Stomach smooth muscle (tissue), 2 donors: ENCODE results near the gene SLMAP.

Experiments
- H3K27ac ChIP-seq: one replicate; pipeline ENCODE4 v1.7.0; 2013; ENCODE audit warnings: mild to moderate bottlenecking, low read length, inconsistent platforms
- H3K27me3 ChIP-seq, 2 donors: one replicate each; pipeline ENCODE4 v1.7.0; 2013; ENCODE audit warnings: low read length in 2 of 2; ENCODE audit not compliant: insufficient read depth in 2 of 2, control insufficient read depth in 1 of 2
- H3K36me3 ChIP-seq, 2 donors: one replicate each; pipeline ENCODE4 v1.7.0; 2013; ENCODE audit warnings: low read length in 2 of 2; ENCODE audit not compliant: control insufficient read depth in 2 of 2, insufficient read depth in 2 of 2
- H3K4me1 ChIP-seq: one replicate; pipeline ENCODE4 v1.7.0; 2013; ENCODE audit warnings: low read length; ENCODE audit not compliant: control insufficient read depth, insufficient read depth
- H3K4me3 ChIP-seq, 2 donors: one replicate each; pipeline ENCODE4 v1.7.0; 2013; ENCODE audit warnings: low read length in 2 of 2
- H3K9ac ChIP-seq, 2 donors: one replicate each; pipeline ENCODE4 v1.7.0; 2013; ENCODE audit warnings: low read length in 2 of 2, mild to moderate bottlenecking in 1 of 2
- H3K9me3 ChIP-seq, 2 donors: one replicate each; pipeline ENCODE4 v1.7.0; 2013; ENCODE audit warnings: low read length in 2 of 2; ENCODE audit not compliant: control insufficient read depth in 2 of 2
- donor health status: healthy.
- donor health status: Pancreatic carcinoma.

Gene SLMAP

DNA sequence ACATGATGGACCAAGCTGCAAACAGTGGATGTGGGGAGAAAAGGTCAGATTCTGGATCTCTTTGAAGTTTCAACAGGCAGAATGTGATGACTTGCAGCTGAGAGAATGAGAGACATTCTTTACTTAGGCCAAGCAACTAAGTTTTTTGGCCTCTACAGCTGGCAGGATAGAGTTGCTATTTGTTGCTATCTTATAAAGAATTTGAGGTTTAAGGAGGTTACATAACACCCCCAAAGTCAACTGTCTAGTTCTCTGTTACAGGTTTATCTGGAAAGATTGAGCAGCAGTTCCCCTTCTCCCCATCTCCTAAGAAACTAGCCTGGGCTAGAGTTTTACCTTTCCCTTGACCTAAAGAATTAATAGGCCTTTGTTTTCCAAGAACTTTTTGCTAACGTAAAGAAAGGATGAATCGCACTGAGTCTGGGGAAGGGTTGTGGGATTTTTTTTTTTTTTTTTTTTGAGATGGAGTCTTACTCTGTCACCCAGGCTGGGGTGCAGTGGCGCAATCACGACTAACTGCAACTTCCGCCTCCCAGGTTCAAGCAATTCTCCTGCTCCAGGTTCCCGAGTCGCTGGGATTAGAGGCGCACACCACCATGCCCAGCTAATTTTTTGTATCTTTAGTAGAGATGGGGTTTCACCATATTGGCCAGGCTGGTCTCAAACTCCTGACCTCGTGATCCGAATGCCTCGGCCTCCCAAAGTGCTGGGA, 26.6 kb upstream of the SLMAP start:
- H3K36me3 ChIP-seq = no peaks in the 10 kb centered on the region
- no peak overlapping the region for H3K9ac ChIP-seq
- no peak overlapping the region for H3K27ac ChIP-seq
- H3K4me1 ChIP-seq = no peaks in the 10 kb centered on the region
- no peaks in the 10 kb centered on the region for H3K9me3 ChIP-seq
- H3K27me3 ChIP-seq = no peaks in the 10 kb centered on the region
- no peak overlapping the region for H3K4me3 ChIP-seq

DNA sequence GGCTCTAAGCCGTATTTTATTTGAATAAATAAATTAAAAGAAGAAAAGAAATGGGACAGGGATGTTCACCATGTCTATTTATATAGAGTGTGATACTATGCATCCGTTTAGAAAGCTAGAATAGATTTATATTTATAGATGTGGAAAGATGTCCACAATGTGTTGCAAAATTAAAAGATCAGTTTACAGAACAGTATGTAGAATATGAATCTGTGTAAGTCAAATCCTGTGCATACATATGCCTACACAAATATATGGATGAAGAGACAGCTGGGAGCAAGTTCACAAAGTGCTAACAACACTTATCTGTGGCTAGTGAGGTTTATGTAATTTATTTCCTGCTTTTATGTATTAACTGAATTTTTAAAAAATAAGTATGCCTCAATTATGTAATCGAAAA, 25.4 kb upstream of the SLMAP start:
- H3K27me3 ChIP-seq = no peaks in the 10 kb centered on the region
- no peak overlapping the region for H3K27ac ChIP-seq
- no peak overlapping the region for H3K4me3 ChIP-seq
- H3K36me3 ChIP-seq = no peaks in the 10 kb centered on the region
- H3K9ac ChIP-seq = no peak overlapping the region
- no peaks in the 10 kb centered on the region for H3K9me3 ChIP-seq
- no peaks in the 10 kb centered on the region for H3K4me1 ChIP-seq

DNA sequence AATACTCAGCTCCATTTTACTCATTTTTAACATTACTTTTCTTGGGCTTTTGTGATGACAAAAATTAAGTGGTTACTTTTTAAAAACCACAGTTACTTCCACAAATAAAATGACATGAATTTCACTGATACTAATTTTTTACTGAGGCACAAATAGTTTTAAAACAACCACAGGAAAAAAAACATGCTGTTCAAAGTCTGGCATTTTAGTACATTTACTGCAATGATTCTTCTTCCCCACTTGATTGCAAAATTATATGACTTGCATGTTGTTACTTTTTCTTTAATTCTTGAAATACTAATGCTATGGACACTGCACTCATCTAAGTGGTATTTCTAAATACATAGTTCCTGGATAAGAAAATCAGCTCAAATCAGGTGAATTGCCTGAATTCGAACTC, 24.8 kb upstream of the SLMAP start:
- H3K27ac ChIP-seq = no peak overlapping the region
- H3K9me3 ChIP-seq = no peaks in the 10 kb centered on the region
- no peaks in the 10 kb centered on the region for H3K27me3 ChIP-seq
- no peaks in the 10 kb centered on the region for H3K4me1 ChIP-seq
- H3K36me3 ChIP-seq = no peaks in the 10 kb centered on the region
- no peak overlapping the region for H3K9ac ChIP-seq
- H3K4me3 ChIP-seq = no peak overlapping the region

DNA sequence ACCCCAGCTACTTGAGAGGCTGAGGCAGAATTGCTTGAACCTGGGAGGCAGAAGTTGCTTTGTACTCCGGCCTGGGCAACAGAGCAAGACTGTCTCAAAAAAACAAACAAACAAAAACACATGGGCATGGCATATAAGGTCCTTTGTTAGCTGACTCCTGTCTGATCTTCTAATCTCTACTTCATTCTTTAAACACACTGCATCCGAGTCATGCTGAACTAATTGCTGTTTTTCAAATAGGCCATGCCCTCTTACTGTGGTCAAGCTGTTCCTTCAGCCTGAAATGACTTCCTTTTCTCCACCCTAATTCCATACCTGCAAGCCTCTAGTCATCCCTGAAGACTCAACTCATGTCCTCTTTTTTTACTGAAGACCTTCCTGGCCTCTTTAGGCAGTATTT, 22.3 kb upstream of the SLMAP start:
- no peaks in the 10 kb centered on the region for H3K36me3 ChIP-seq
- H3K27me3 ChIP-seq = no peaks in the 10 kb centered on the region
- no peak overlapping the region for H3K27ac ChIP-seq
- H3K4me3 ChIP-seq = no peak overlapping the region
- peaks cover 6% of the 10 kb centered on the region for H3K4me1 ChIP-seq
- H3K9me3 ChIP-seq = no peaks in the 10 kb centered on the region
- no peak overlapping the region for H3K9ac ChIP-seq

DNA sequence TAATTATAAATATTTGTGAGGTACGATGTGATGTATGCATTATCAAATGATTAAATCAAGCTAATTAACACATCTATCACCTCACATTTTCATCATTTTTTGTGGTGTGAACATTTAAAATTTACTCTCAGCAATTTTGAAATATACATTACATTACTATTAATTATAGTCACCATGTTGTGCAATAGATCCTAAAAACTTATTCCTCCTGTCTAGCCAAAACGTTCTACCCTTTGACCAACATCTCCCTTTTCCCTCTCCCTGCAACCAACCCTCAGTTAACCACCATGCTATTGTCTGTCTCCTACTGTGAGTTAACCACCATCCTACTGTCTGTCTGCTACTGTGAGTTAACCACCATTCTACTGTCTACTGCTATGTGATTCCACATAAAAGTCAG, 20.7 kb upstream of the SLMAP start:
- Histone ChIP-seq H3K27me3 (no peaks in the 10 kb centered on the region), H3K9me3 (no peaks in the 10 kb centered on the region), H3K27ac (no peak overlapping the region), H3K36me3 (no peaks in the 10 kb centered on the region), H3K4me1 (peaks cover 6% of the 10 kb centered on the region), H3K9ac (no peak overlapping the region), H3K4me3 (no peak overlapping the region)

DNA sequence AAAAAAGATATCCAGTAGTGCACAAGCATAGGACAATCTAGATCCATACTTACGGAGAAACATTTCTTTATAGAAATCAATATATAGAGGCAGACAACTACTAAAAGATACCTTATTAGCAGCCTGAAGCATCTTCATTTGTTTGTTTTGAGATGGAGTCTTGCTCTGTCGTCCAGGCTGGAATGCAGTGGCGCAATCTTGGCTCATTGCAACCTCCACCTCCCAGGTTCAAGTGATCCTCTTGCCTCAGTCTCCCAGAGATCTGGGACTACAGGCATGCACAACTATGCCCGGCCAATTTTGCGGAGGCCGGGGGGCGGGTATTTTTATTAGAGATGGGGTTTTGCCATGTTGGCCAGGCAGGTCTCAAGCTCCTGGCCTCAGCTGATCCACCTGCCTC, 18.3 kb upstream of the SLMAP start:
- no peaks in the 10 kb centered on the region for H3K36me3 ChIP-seq
- no peaks in the 10 kb centered on the region for H3K9me3 ChIP-seq
- no peak overlapping the region for H3K27ac ChIP-seq
- no peak overlapping the region for H3K4me3 ChIP-seq
- H3K9ac ChIP-seq = no peak overlapping the region
- no peaks in the 10 kb centered on the region for H3K27me3 ChIP-seq
- H3K4me1 ChIP-seq = peaks cover 6% of the 10 kb centered on the region

DNA sequence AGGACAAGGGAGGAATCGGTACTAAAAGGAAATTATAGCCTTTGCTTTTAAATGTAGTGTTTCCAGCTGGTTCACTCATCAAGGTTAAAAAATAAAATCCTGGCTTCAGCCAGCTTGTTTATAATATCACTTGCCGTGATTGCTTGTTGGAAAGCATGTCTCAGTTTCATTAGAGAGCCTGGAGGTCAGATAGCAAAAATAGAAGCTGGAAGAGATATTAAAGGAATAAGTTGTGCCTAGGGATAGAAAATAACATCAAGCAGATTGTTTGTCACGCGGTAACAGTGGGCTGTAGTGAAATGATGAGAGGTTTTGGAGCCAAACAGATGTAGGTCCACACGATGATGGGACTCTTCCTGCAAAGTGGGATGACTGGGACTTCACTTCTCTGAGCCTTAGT, 17.7 kb upstream of the SLMAP start:
- Histone ChIP-seq H3K9ac (no peak overlapping the region), H3K27me3 (no peaks in the 10 kb centered on the region), H3K4me3 (no peak overlapping the region), H3K27ac (no peak overlapping the region), H3K36me3 (no peaks in the 10 kb centered on the region), H3K9me3 (no peaks in the 10 kb centered on the region), H3K4me1 (peaks cover 6% of the 10 kb centered on the region)

DNA sequence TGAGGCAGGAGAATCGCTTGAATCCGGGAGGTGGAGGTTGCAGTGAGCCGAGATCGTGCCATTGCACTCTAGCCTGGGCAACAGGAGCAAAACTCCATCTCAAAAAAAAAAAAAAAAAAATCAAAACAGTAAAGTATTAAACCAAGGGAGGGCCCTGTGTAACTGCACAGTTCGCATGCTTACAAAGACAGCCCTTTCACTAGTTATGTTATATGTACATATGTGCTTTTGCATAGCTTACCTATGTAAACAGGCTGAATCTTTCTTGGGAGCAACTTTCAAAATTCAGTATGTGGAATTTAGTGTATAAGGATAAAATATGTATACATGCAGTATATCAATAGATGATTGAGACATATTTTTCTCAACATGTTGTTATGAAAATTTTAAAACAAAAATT, 16.1 kb upstream of the SLMAP start:
- Histone ChIP-seq H3K27ac (no peak overlapping the region), H3K27me3 (no peaks in the 10 kb centered on the region), H3K4me3 (no peak overlapping the region), H3K9ac (no peak overlapping the region), H3K4me1 (peaks cover 6% of the 10 kb centered on the region), H3K36me3 (no peaks in the 10 kb centered on the region), H3K9me3 (no peaks in the 10 kb centered on the region)

DNA sequence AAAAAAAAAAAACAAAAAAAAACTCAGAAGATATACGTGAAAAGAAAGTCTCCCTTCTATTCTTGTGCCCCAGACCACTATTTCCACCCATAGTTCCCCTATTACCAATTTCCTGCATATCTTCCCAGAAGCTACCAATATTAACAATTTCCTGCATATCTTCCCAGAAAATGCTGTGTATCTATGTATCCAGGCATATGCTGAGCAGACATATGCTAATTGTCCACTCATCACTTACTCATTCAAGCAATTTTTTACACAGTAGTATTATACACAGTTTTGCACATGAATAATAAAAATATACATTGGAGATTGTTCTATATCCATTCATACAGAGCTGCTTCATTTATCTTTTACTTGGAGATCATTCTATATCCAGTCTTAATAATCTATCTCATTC, 12.6 kb upstream of the SLMAP start:
- Histone ChIP-seq H3K27me3 (no peaks in the 10 kb centered on the region), H3K9me3 (no peaks in the 10 kb centered on the region), H3K9ac (no peak overlapping the region), H3K4me3 (no peak overlapping the region), H3K36me3 (no peaks in the 10 kb centered on the region), H3K4me1 (no peaks in the 10 kb centered on the region), H3K27ac (no peak overlapping the region)

DNA sequence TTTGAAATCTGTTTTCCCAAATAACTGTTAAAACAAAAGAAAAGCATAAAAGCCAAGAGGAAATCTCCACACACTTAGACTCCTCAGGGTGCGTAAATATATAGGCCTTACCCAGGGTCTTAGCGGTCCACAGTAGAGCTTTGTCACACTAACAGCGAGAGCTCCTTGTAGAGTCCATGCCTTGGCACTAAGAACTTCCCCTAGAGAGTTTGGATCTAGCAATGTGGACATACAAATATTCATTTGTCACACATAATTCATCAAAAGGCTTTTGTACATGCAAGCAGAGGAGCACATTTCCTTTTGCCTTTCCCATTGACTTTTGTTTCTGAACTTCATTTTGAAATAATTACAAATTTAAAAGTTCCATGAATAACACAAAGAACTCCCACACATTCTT, 11.0 kb upstream of the SLMAP start:
- H3K4me3 ChIP-seq = no peak overlapping the region
- no peaks in the 10 kb centered on the region for H3K4me1 ChIP-seq
- no peaks in the 10 kb centered on the region for H3K9me3 ChIP-seq
- no peaks in the 10 kb centered on the region for H3K27me3 ChIP-seq
- no peak overlapping the region for H3K27ac ChIP-seq
- no peak overlapping the region for H3K9ac ChIP-seq
- no peaks in the 10 kb centered on the region for H3K36me3 ChIP-seq

DNA sequence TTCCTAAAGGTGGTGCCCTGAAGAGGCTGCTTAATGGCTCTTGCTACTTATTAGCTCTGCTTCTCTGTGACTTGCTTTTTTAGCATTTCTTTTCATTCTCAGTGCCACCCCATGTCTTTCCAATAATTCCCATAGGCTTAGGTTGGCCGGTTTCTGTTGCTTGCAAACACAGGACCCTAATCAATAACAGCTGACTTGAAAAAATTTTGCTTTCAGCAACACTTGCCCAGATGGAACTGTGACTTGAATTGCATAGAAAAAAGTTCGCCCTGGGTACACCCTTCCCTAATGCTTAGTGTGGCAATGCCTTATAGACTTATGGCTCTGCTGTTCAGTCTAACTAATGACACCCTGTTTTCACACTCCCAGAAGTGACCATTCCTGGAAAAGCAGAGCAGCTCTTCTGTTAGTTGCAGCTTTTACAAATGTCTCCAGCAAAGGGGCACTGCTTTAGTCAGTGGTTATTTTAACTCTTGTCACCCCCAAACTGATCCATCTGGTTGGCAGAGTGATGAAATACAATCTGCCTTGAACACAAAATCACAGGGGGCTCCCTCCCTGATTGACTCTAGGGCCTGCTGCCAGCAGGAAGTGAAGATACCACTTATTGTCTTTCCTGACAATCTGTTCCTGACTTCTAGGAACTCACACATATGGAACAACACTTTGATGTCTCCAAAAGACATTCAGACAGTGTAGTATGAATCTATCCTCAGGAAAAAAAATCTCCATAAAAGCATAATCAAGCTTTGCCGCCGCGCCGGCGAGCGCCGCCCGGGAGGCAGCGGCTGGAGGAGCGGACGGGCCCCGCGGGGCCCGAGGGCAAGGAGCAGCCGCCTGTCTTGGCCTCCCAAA, 9.7 kb upstream of the SLMAP start:
- H3K27me3 ChIP-seq = no peaks in the 10 kb centered on the region
- no peak overlapping the region for H3K9ac ChIP-seq
- H3K4me3 ChIP-seq = no peak overlapping the region
- H3K4me1 ChIP-seq = no peaks in the 10 kb centered on the region
- H3K9me3 ChIP-seq = no peaks in the 10 kb centered on the region
- no peak overlapping the region for H3K27ac ChIP-seq
- H3K36me3 ChIP-seq = no peaks in the 10 kb centered on the region
